GM19351 (cell line): Measurements from ENCODE around the gene KLF13.

Experiments
- ATAC-seq: cut with Tn5 transposase; IDR thresholded peaks from one replicate; pipeline ENCODE4 v1.9.1; 2021; ENCODE audit warnings: mild to moderate bottlenecking, moderate library complexity; ENCODE audit not compliant: unreplicated experiment

KLF13 gene

DNA sequence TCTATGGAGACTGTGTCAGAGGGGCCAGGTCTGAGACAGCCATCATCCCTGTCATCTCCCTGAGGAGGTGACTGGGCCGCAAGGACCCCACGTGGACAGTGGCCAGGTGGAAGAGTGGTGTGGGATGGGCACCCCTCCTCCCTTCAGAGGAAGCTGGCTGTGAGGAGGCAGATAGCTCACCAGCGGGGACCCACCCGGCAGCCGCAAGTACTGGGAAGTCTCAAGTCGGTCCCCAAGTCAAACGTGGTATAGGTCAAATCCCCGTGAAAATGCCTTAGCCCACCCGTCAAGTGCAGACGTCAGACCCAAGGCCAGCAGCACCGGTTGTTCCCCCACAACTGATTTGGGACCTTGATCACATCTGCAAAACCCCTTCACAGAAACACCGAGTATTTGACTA, 12.3 kb upstream of the KLF13 start:
- ATAC-seq, result no peak

DNA sequence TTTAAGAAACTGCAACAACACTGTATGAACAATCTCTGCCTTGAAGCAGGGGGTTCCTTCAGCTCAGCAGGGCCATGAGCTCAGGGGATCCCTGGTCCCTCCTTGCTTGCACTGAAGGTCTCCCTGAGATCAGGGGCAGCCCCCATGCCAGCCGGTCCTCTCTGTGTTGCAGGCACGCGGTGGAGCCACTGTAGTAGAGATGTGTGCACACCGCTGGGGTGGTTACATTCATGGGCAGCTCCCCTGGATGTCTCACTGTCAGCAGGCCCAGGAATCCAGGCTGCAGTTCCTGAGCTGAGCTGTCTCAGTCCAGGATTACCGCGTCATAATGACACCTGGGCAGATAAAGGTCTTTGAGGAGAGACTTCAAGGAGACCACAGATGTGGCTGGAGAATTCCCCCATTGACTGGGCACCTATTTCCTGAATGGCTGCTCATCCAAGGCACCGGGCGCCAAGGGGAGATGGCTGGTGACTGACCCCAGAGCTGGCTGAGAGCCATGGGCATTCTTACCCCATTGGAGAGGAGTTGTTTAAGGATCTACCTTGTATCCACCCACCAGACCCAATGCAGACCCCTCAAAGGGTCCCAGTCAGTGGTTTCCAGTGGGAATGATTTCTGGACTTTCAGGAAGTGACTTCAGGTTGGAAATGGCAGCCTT, 10.4 kb upstream of the KLF13 start:
- ATAC-seq, result no peak

DNA sequence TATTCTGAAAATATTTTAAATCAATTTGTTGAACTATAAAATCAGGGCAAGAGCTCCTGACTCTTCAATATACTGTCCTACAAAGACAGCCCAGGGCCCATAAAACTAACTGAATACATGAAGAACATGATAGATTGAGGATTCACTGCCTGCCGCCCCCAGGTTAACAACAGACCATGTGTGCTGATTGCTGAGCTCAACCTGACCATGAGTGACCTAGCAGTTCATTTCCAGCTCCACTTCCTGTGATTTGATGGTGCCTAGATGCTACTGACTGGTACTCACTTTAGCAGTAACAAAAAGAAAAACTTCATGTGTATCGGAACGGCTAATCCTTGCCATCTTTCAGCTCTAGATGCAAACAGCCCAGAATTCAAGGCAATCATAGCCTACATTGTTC, 9.6 kb upstream of the KLF13 start:
- ATAC-seq, result no peak

DNA sequence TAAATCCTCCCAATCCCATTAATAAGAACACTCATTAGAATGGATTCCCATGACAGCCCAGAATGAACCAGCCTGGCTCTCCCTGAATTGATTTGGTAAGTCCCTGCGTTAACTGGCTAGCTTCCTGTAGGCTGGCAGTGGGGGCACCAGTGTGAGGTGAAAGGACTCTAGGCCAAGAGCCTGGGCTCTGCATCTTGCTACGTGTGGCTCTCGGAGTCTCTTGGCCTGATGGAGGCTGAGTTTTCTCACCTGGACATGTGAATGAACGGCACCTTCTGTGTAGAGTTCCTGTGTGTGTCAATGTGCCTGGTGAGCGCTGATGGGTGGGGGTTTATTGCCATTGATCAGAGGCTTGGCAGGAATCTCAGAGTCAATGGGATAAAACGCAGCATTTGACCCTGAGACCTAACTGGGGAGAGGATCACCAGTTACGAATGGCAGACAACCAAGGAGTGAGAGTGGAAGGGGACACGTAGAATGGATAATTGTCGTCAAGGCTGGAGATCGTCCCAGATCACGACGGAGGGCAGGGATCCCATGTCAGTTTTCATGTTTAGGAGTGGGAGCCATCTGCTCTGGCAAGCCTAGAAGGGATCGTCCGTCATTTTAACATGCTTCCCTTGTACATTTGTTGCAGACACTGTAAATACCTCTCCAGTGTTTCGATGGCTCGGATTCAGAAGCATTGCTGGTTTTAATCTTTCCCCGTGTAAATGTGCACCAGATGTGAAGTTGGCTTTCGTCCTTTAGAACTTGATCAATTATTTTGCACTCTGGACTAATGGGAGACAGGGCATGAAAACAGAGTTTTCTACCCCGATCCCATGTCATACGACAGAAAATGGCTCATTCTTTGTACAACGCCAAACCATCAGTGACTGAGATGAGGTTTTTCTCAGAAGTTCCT, 9.0 kb upstream of the KLF13 start:
- ATAC-seq, result no peak

DNA sequence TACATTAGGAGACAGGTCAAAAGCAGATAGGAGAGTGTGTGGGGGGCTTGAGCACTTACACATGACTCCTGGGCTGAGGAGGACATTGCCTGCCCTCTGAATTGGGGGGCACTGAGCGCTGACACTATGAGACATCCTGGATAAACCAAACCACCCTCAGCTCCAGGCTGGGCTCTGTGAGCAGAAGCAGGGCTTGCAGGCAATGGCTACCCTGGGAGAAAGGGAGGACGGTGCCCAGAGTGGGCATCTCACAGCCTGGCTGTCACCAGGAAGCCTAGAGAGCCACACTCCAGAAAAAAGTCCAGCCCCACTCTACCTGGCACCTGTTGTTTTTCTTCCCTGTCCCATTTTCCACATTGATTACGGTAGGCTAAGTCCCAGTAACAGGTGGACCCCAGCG, 8.2 kb upstream of the KLF13 start:
- ATAC-seq, result no peak

DNA sequence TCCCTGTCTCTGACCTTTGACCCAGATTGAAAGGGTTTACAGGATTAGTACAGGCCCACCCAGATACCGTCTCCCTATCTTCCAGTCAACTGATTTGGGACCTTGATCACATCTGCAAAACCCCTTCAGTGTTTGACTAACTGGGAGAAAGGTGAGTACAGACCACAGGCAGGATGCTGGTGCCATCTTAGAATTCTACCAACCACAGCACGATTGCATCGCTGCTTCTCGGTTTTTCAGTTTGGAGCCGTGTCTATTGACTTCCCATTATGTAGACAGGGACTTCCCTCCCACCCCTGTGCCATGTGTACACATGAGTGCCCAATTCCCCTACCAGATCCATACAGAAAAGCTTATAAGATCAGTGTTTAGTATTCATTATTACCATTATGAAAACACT, 6.6 kb upstream of the KLF13 start:
- no peak for ATAC-seq

DNA sequence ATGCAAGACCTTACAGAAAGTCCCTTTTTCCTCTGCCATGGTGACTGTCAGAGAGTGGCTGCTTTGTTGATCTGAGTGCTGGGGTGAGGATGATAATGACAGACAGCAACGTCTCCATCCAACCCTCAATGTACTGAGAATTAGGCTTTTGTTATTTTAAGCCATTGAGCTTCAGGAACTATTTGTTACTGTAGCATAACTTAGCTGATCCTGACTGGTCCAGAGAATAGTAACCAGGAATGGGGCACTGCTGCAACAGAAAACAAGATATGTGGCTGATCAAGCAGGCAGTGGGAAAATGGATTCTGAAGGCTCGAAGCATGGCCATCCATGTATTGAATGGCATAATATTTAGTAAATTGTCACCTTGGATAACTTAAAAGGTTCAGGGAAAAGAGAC, 5.2 kb upstream of the KLF13 start:
- no peak for ATAC-seq

DNA sequence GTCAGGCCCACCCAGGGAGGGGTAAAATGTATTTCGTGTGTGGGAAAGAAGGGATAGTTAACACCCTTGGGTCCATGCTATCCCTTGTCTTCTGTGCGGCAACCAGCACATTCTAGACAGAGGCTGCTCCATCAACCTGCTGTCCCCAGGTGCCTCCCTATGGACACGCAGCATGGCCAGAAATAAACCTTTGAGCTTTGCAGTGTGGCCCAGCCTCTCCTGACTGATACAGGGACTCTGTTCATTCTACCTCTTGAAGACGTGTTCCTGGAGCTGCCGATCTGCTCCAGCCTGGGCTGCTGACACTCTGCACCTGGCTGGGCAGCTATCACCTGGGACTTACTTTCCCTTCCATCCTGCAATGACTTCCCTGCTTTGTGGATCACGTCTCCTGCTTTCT, 4.1 kb upstream of the KLF13 start:
- ATAC-seq, result no peak

DNA sequence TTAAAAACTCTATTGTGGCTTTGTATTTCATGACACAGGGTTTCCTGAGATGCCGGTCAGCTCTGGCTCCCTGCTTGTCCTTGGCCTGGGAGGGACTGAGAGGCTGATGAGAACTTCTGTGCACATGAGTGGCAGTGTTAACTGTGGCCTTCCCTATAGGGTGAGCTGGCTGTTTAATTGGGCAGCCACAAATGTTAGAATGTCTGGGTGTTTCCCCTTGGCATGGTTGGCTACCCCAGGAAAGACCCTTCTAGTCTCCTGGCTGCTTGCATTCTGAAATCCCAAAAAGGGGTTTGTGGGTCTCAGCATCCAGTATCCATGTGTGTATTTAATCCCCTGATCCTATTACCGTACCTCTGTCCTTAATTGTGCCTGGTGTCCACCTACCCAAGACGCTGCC, 3.0 kb upstream of the KLF13 start:
- ATAC-seq, result no peak

DNA sequence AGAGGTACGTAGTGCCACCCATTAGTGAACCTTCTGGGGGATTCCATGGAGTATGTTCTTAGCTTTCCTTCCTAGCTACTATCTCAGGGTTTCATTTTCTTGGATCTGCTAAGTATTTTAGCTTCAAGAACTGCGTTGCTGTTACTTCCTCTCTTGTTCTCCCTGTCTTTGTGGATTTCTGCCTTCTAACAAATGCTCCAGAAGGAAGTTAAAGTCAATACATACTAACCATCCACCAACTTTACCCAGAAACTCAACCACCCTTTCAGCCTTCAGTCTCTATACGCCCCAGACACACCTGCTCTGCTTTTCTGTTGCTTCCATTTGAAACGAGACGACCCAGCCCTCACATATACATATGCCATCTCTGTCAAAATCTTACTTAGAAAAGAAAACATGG, 2.4 kb upstream of the KLF13 start:
- no peak for ATAC-seq

DNA sequence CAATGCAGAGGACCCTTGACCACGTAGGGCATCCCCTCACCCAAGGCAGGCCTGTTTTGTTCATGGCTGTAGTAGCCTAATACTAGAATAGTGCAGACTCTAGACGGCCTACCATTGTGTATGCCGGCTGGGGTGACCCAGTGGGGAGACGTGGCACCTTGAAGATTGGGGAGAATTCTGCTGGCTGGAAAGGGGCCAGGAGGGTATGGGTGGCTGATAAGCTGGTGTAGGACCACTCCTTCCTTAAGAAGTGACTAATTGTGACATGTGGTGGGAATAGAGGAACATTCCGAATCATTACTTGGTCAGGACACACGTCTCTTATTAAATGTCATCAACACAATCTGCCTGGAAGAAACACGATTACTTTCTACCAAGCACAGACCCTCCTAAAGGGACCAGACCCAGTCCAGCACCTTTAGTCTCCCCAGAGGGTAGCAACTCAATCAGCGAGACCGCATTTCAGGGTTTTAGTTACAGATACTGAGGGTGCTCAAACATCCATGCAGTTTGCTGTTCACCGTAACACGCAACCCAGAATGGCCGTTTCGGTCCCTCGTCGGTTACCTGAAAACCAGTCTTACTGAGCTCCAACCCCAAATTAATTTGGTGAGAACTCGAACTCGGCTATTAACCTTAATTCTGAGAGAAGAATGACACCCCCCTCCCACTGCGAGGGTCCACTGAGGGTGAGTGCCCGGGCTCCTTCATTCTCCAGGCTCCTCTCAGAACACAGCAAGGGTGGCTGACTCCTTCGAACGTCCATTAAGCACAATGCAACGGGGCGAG, 1.6 kb upstream of the KLF13 start:
- no peak for ATAC-seq

DNA sequence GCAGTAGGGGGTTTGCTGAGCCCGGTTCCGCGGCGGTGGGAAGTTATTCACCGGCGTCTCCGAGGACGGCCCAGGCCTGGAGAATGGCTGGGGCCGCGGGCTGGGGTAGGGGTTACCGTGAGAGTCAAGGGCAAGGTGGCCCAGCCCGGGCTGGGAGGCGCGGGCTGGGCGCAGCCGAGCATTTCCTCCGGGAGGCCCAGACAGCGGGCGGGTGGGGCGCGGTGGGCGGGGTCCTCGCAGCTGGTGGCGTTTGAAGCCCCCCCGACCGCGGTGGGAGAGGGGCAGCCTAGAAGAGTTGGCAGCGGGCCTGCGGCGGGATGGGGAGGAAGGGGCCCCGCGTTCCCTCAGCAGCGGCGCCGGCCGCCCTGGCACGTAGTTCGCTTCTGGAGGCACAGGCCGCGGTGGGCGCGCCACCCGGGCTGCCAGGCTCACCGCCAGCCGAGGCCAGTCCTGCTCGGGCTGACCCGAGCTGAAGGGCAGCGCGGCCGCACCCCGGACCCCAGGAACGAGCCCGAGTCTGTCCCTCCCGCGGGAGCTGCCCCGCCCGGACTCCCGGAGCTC, 960 bp upstream of the KLF13 start:
- ATAC-seq, result peak; percentile 0

DNA sequence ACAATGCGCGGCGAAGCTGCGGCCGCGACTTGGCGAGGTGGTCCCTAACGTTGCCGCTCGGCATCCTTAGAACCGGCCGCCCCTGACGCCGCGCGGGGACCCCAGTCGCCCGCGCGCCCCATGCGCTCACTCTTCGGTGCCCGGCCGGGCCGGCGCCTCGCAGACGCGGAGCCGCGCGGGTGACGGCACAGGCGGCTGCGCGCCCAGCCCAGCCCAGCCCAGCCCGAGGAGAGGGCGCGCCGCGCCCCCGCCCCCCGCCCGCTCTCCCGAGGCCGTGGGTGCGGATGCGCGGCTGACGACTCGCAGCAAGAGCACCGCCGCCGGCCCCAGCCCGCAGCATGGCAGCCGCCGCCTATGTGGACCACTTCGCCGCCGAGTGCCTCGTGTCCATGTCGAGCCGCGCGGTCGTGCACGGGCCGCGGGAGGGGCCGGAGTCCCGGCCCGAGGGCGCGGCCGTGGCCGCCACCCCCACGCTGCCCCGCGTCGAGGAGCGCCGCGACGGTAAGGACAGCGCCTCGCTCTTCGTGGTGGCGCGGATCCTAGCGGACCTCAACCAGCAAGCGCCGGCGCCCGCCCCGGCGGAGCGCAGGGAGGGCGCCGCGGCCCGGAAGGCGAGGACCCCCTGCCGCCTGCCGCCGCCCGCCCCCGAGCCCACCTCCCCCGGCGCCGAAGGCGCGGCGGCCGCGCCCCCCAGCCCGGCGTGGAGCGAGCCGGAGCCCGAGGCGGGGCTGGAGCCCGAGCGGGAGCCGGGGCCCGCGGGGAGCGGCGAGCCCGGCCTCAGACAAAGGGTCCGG, 437 bp downstream of the KLF13 start:
- peak; percentile 11 for ATAC-seq

DNA sequence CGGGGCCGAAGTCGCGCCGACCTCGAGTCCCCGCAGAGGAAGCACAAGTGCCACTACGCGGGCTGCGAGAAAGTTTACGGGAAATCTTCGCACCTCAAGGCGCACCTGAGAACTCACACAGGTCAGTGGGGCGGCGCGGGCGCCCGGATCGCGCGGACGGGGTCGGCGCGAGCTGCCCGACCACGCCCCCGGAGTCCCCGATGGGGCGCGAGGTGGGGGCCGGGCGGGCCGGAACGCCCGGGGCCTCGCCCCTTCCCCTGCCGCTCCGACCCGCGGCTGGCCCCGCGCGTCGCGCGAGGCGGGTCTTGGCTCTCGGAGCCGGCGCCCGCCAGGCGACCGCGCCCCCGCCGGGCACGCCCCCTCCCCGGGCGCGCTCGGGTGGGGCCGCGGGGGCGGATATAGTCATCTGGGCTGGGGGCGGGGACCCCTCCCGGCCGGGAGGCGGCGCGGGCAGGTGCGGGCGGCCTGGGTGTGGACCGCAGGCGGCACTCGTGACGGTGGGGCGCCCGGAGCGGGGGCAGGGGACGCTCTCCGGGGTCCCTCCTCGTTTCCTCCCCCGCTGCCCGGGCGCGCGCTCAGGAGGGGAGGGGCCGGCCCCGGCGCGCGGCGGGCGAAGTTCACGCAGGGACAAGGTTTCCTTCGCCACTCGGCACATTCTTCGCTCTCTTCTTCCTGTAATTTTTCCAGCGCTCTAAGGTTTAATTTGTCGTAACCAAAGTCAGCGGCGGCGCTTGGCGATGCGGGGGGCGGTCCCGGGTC, 1.2 kb downstream of the KLF13 start:
- ATAC-seq, result no peak

DNA sequence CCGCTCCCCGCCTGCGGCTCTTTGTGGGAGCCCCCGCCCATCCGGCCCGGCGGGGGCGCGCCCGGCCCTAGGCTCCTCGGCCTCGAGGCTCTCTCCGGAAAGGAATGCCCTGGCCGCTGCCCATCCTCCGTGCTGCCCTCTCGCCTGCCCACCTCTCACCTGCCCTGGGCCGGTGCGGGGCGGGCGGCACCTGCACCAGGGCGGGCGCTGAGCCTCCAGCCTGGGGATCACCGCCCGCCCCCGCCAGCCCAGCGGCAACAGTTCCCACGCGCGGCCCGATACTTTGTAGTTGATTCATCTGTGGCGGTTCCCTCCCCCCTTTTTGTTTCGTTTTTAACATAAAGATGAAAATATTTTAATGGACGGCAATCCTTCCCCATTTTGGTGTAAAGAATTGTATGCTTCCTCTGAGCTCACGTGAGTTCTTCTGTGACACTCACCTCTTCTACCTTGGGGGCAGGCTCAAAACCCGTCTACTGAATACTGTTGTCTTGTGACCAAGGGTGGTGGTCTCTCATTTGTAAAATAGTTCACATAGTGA, 1.9 kb downstream of the KLF13 start:
- no peak for ATAC-seq

DNA sequence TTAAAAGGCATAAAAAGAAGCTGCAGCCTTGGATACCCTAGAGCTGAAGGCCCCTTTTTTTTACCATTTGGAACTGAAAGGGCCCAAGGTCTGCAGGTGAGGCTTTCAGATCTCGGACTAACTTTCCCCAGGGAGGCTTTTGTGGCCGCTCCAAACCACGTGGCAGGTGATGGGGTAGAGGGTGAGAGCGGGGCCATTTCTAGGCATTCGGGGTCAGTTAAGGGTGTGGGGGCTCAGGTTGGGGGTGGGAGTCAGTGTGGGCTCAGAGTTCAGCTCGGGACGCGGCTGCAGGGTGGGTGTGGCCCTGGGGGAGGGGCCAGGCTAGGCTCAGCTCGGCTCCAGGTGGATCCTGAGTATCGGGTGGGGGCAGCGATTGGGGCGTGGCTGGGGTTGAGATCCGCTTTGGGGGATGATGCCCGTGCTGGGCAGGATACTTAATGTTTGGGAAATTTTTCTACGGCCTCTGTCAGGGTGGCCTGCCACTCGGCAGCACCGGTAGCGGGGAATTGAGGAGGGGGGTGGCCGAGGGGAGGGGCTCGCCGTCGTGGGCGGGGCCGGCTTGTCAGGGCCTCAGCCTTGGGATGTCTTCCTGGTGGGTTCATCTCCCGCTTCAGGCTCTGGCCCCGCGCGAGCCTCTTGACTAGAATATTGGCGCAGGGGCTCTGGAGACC, 2.5 kb downstream of the KLF13 start:
- ATAC-seq, result no peak

DNA sequence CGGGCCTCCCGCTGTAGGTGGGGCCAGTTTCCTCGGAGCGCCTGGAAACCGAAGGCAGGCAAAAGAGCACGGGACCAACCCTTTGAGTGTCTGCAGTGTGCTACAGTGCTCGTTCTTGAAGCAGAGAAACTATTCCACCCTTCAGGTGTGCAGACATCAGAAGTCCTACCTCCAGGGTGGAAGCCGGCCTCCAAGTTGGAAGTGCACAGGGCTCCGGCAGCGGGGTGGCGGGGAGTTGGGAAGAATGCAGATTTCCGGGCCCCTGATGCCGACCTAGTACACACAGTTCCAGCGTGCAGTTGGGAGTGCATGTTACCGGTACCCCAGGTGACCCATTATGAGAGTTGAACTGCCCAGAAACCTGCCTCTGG, 3.0 kb downstream of the KLF13 start:
- no peak for ATAC-seq

DNA sequence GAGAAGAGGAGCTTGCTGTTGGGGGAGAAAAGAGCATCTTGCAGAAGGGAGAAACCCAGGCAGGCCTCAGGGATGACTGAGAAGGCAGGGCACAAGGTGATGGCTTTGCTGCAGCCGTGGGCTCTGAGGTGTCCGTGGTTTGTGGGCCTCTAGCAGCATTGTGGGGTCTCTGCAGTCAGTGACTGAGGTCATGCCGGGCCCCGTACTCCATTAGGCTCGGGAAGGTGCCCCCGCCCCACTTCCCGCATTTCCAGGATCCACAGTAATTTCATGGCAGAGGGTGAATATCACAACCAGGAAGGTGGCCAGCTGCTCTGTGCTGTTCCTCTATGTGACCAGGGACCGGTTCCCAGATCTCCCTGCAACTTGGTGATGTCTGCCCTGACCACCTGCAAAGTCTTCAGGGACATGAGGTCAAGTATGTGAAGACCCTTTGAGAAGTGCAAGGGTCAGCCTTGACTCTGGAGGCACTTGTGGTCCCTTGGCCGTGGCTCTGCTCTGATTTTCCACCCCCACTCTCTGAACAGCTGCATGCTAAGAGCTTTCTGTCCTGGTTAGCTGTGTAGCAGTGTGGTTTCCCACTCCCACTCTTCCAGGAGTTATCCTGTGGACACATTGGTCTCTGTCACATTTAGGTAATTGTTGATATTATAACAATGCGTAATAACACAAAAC, 3.6 kb downstream of the KLF13 start:
- no peak for ATAC-seq

DNA sequence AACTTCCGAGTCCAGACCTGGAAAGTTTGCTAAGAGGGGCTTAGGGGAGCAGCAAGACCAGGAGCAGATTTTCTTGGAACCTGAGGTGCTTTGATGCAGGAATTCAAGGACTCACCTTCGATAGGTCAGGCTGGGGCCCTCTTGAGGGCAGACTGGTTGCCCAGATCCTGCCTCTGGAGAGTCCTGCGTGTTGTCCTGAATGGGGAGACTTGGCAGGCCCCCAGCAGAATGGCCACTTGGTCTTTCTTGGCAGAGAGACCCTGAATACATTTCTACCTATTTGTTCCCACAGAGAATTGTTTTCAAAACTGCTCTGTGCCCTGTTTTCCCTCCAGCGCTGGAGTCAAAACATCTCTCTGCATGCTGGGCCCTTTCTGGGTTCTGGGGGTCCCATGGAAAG, 4.2 kb downstream of the KLF13 start:
- ATAC-seq, result no peak
